Left ventricle myocardium inferior (tissue), 1 donor: ENCODE data around the gene ABCA3. TPM values are rescaled to one million over a fixed set of nuclear protein-coding genes. Genes with fewer than 3 reads are reported as not detected.

ENCODE experiments used
- DNase-seq: peaks from one replicate; pipeline ENCODE4 v3.0.0-alpha.2; 2020
- H3K27ac ChIP-seq: fragments of 200-600 bp; replicated peaks from 2 replicates; pipeline ENCODE4 v1.8.0; 2021
- H3K27me3 ChIP-seq: fragments of 200-600 bp; 2 replicates; pipeline ENCODE4 v1.8.0; 2021; ENCODE audit warnings: low read depth
- H3K36me3 ChIP-seq: fragments of 200-600 bp; 2 replicates; pipeline ENCODE4 v1.8.0; 2021
- H3K4me1 ChIP-seq: fragments of 200-600 bp; 2 replicates; pipeline ENCODE4 v1.8.0; 2021
- H3K4me3 ChIP-seq: fragments of 200-600 bp; 2 replicates; pipeline ENCODE4 v1.8.0; 2021; ENCODE audit warnings: mild to moderate bottlenecking, moderate library complexity
- H3K9me3 ChIP-seq: fragments of 200-600 bp; replicated peaks from 2 replicates; pipeline ENCODE4 v1.8.0; 2021
- CTCF ChIP-seq: fragments of 200-600 bp; IDR thresholded peaks from 2 replicates; pipeline ENCODE4 v1.8.0; 2021; ENCODE audit warnings: antibody characterized with exemption, mild to moderate bottlenecking, borderline replicate concordance
- intact Hi-C: fragments of 100-400 bp; cut with micrococcal nuclease; formaldehyde crosslinking; loops from one replicate; pipeline ENCODE4 v1.11.0; 2022
- total RNA-seq: library from RNA; stranded (reverse); fragmentation: NEBNext Ultra II Directional; extraction: Animal tissue kit (Norgen Biotek cat#: 25700); gene quantifications from one replicate; pipeline ENCODE4 v1.2.1, GENCODE V29; 2021
- donor health status: DM: no; HTN: yes; CAD: no; lungs with severe emphysema.

ABCA3 gene
- total RNA-seq, 1 donor from 2014 or later: 6.9 TPM

GRCh38 chr16:2385190-2385836 lies 44.8 kb upstream of the ABCA3 start:
- H3K4me3 ChIP-seq: no peak overlapping the region
- intact Hi-C loops: no loop called here
- H3K36me3 ChIP-seq: no peaks in the 10 kb centered on the region
- H3K4me1 ChIP-seq: no peaks in the 10 kb centered on the region
- H3K27ac ChIP-seq: no peak overlapping the region
- H3K27me3 ChIP-seq: no peaks in the 10 kb centered on the region
- TF ChIP-seq CTCF: no peak
- peaks cover 17% of the 10 kb centered on the region for H3K9me3 ChIP-seq
- no peak for DNase-seq

- peaks cover 14% of the 10 kb centered on the region for H3K9me3 ChIP-seq
- DNase-seq: no peak
- no peak overlapping the region for H3K27ac ChIP-seq
- no peak for TF ChIP-seq CTCF
- intact Hi-C loops: no loop called here
- no peaks in the 10 kb centered on the region for H3K4me1 ChIP-seq
- no peaks in the 10 kb centered on the region for H3K36me3 ChIP-seq
- H3K4me3 ChIP-seq: no peak overlapping the region
- no peaks in the 10 kb centered on the region for H3K27me3 ChIP-seq
Observed at GRCh38 chr16:2384426-2384825, 43.9 kb upstream of the ABCA3 start.

- intact Hi-C loops: no loop called here
- no peaks in the 10 kb centered on the region for H3K27me3 ChIP-seq
- no peak for DNase-seq
- no peak for TF ChIP-seq CTCF
- H3K4me1 ChIP-seq: no peaks in the 10 kb centered on the region
- no peak overlapping the region for H3K4me3 ChIP-seq
- H3K27ac ChIP-seq: no peak overlapping the region
- H3K9me3 ChIP-seq: peaks cover 5% of the 10 kb centered on the region
- H3K36me3 ChIP-seq: no peaks in the 10 kb centered on the region
Observed at GRCh38 chr16:2383501-2383900, 43.0 kb upstream of the ABCA3 start.

- H3K27ac ChIP-seq: no peak overlapping the region
- intact Hi-C loops: no loop called here
- peaks cover 17% of the 10 kb centered on the region for H3K4me1 ChIP-seq
- TF ChIP-seq CTCF: no peak
- H3K9me3 ChIP-seq: no peaks in the 10 kb centered on the region
- H3K27me3 ChIP-seq: no peaks in the 10 kb centered on the region
- no peaks in the 10 kb centered on the region for H3K36me3 ChIP-seq
- H3K4me3 ChIP-seq: no peak overlapping the region
- no peak for DNase-seq
Observed at GRCh38 chr16:2374644-2375043, 34.1 kb upstream of the ABCA3 start.

GRCh38 chr16:2373176-2373575 lies 32.6 kb upstream of the ABCA3 start:
- no peak for DNase-seq
- Histone ChIP-seq H3K4me1 (peaks cover 17% of the 10 kb centered on the region), H3K36me3 (no peaks in the 10 kb centered on the region), H3K9me3 (no peaks in the 10 kb centered on the region), H3K27me3 (no peaks in the 10 kb centered on the region), H3K27ac (no peak overlapping the region), H3K4me3 (no peak overlapping the region)
- TF ChIP-seq CTCF: no peak
- intact Hi-C loops: no loop called here
